ENCODE results near the gene SNAP47.

The SNAP47 gene

GRCh38 chr1:227797625-227798024 is 62.4 kb downstream of the SNAP47 start:
- DNase-seq (ENCODE audit: low read depth), result no peak

- DNase-seq (ENCODE audit: low read depth), result no peak
Measured at GRCh38 chr1:227798078-227798802, 63.0 kb downstream of the SNAP47 start.

GRCh38 chr1:227799756-227800155 is 64.5 kb downstream of the SNAP47 start:
- DNase-seq (ENCODE audit: low read depth), result no peak

GRCh38 chr1:227803933-227804332 is 68.7 kb downstream of the SNAP47 start:
- no peak for DNase-seq (ENCODE audit: low read depth)

- DNase-seq (ENCODE audit: low read depth), result no peak
Measured at GRCh38 chr1:227805606-227806197, 70.5 kb downstream of the SNAP47 start.

- DNase-seq (ENCODE audit: low read depth), result no peak
Measured at GRCh38 chr1:227808566-227808965, 73.3 kb downstream of the SNAP47 start.

- DNase-seq (ENCODE audit: low read depth), result no peak
Measured at GRCh38 chr1:227809026-227809425, 73.8 kb downstream of the SNAP47 start.

GRCh38 chr1:227813962-227814361 is 78.7 kb downstream of the SNAP47 start:
- no peak for DNase-seq (ENCODE audit: low read depth)

GRCh38 chr1:227815468-227816409 is 80.5 kb downstream of the SNAP47 start, which contains the start of gene PRSS38:
Gene PRSS38, plus strand, starts transcription at chr1:227815675. Its CDS starts 42 bp downstream, at chr1:227815717.
- no peak for DNase-seq (ENCODE audit: low read depth)

GRCh38 chr1:227816750-227817446 is 81.7 kb downstream of the SNAP47 start:
- no peak for DNase-seq (ENCODE audit: low read depth)

- DNase-seq (ENCODE audit: low read depth), result no peak
Measured at GRCh38 chr1:227823537-227823936, 88.3 kb downstream of the SNAP47 start.

- no peak for DNase-seq (ENCODE audit: low read depth)
Measured at GRCh38 chr1:227824204-227824603, 89.0 kb downstream of the SNAP47 start.

- DNase-seq (ENCODE audit: low read depth), result no peak
Measured at GRCh38 chr1:227828786-227829185, 93.6 kb downstream of the SNAP47 start.
